ENCODE measurements around the gene WWOX. TPM values are rescaled to one million over a fixed set of nuclear protein-coding genes. Genes with fewer than 3 reads are reported as not detected.

The WWOX gene
- total RNA-seq, 3 donors from 2014 or later (not counting 1 experiment from before 2014, with no cell fraction given), result 21.0 to 29.8 (median 27.0) TPM

GRCh38 chr16:78957317-78958100, 858.1 kb downstream of the WWOX start:
- Histone ChIP-seq H3K9me3 (ENCODE audit: control insufficient read depth, insufficient read depth, low read length) (no peaks in the 10 kb centered on the region), H3K4me3 (ENCODE audit: low read length) (no peak overlapping the region)
- 95% methylated on average over 14 of the region's 15 CpGs for WGBS (ENCODE audit: insufficient coverage)

DNA sequence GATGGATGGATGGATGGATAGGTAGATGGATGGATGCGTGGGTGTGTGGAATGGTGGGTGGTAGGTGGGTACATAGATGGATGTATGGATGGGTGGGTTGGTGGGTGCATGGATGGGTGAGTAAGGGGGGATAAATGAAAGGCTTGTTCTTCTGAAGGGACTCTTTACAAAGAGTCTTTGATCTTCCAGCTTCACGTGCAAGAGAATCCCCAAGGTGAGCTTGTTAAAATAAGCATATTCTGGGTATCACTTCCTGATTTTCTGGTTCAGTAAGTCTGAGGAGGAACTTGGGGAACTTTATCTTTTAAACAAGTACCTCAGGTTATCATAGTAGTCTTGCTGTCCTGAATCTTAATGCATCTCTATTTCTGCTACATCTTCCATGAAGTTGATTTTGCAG, 862.0 kb downstream of the WWOX start:
- Histone ChIP-seq H3K9me3 (ENCODE audit: control insufficient read depth, insufficient read depth, low read length) (no peaks in the 10 kb centered on the region), H3K36me3 (ENCODE audit: control insufficient read depth, insufficient read depth, low read length) (no peaks in the 10 kb centered on the region), H3K27me3 (ENCODE audit: control insufficient read depth, insufficient read depth, low read length) (no peaks in the 10 kb centered on the region), H3K27ac (ENCODE audit: low read length) (no peak overlapping the region), H3K4me1 (ENCODE audit: control insufficient read depth, insufficient read depth, low read length) (peaks cover 4% of the 10 kb centered on the region), H3K4me3 (ENCODE audit: low read length) (no peak overlapping the region)
- Mint-ChIP-seq H3K27ac (no peak overlapping the region), H3K4me1 (no peaks in the 10 kb centered on the region), H3K27me3 (ENCODE audit: low read depth in 2 of 2) (no peaks in the 10 kb centered on the region), H3K9me3 (peaks cover 0 to 5% of the 10 kb centered on the region in 2 donors), H3K36me3 (peaks cover 5% of the 10 kb centered on the region), H3K4me3 (no peak overlapping the region)
- TF ChIP-seq, protein P1, sequence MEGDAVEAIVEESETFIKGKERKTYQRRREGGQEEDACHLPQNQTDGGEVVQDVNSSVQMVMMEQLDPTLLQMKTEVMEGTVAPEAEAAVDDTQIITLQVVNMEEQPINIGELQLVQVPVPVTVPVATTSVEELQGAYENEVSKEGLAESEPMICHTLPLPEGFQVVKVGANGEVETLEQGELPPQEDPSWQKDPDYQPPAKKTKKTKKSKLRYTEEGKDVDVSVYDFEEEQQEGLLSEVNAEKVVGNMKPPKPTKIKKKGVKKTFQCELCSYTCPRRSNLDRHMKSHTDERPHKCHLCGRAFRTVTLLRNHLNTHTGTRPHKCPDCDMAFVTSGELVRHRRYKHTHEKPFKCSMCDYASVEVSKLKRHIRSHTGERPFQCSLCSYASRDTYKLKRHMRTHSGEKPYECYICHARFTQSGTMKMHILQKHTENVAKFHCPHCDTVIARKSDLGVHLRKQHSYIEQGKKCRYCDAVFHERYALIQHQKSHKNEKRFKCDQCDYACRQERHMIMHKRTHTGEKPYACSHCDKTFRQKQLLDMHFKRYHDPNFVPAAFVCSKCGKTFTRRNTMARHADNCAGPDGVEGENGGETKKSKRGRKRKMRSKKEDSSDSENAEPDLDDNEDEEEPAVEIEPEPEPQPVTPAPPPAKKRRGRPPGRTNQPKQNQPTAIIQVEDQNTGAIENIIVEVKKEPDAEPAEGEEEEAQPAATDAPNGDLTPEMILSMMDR (IDR thresholded peaks at IDR 0.05), result no peak
- intact Hi-C loops (cut with micrococcal nuclease), result no loop called here
- DNase-seq (no peak), ATAC-seq (no peak)
- WGBS (ENCODE audit: insufficient coverage), result 63% methylated on average over 2 of the region's 2 CpGs

More at GRCh38 chr16:78957317-78958100, 858.1 kb downstream of the WWOX start:
- no peaks in the 10 kb centered on the region for H3K27me3 ChIP-seq (ENCODE audit: control insufficient read depth, insufficient read depth, low read length)
- Mint-ChIP-seq H3K4me1 (no peaks in the 10 kb centered on the region), H3K36me3 (no peaks in the 10 kb centered on the region), H3K27ac (no peak overlapping the region), H3K4me3 (no peak overlapping the region), H3K27me3 (ENCODE audit: low read depth in 2 of 2) (peaks cover 0 to 4% of the 10 kb centered on the region in 2 donors), H3K9me3 (no peaks in the 10 kb centered on the region)
- DNase-seq, result peak in 1 of 2 donors; percentile 13
- intact Hi-C loops (cut with micrococcal nuclease), result no loop called here
- peaks cover 4% of the 10 kb centered on the region for H3K4me1 ChIP-seq (ENCODE audit: control insufficient read depth, insufficient read depth, low read length)
- H3K36me3 ChIP-seq (ENCODE audit: control insufficient read depth, insufficient read depth, low read length), result no peaks in the 10 kb centered on the region
- H3K27ac ChIP-seq (ENCODE audit: low read length), result no peak overlapping the region
- TF ChIP-seq, protein P1 (IDR thresholded peaks at IDR 0.05), result no peak
- no peak for ATAC-seq

DNA sequence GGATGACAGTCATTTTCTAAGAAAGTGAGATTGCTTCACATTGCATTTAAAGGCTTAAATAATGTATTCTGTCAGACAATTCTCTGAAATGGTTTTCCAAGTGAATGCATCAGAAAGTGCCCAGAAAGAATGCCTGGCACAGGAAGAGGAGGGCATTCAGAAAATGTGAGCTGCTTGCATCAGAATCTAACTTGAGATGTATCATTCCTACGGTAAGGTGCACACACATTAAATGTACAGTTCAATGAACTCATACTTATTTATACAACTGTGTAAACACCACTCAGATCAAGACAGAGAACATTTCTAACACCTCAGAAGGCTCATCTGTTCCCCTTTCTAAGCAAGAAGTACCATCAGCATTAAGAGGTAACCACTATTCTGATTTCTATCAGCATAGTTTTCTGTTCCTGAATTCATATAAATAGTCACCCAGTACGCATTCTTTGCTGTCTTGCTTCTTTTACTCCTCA, 863.0 kb downstream of the WWOX start:
- H3K4me3 ChIP-seq (ENCODE audit: low read length), result no peak overlapping the region
- H3K36me3 ChIP-seq (ENCODE audit: control insufficient read depth, insufficient read depth, low read length), result no peaks in the 10 kb centered on the region
- H3K4me1 Mint-ChIP-seq, result no peaks in the 10 kb centered on the region
- DNase-seq, result no peak
- WGBS (ENCODE audit: insufficient coverage), result 76% methylated on average over 2 of the region's 2 CpGs
- H3K9me3 Mint-ChIP-seq, result peaks cover 0 to 5% of the 10 kb centered on the region in 2 donors
- H3K27me3 ChIP-seq (ENCODE audit: control insufficient read depth, insufficient read depth, low read length), result no peaks in the 10 kb centered on the region
- H3K4me3 Mint-ChIP-seq, result no peak overlapping the region
- intact Hi-C loops (cut with micrococcal nuclease), result no loop called here
- no peaks in the 10 kb centered on the region for H3K9me3 ChIP-seq (ENCODE audit: control insufficient read depth, insufficient read depth, low read length)
- no peaks in the 10 kb centered on the region for H3K27me3 Mint-ChIP-seq (ENCODE audit: low read depth in 2 of 2)
- no peak for ATAC-seq
- H3K27ac Mint-ChIP-seq, result no peak overlapping the region
- no peak overlapping the region for H3K27ac ChIP-seq (ENCODE audit: low read length)
- H3K36me3 Mint-ChIP-seq, result peaks cover 5% of the 10 kb centered on the region
- H3K4me1 ChIP-seq (ENCODE audit: control insufficient read depth, insufficient read depth, low read length), result peaks cover 4% of the 10 kb centered on the region
- TF ChIP-seq, protein P1 (IDR thresholded peaks at IDR 0.05), result no peak

All from natural killer cell (primary cell).